GM21381 (cell line): Measurements from ENCODE around the gene MGMT.
A peak's percentile ranks its signal among the peaks of the same experiment; 100 is the strongest.

ENCODE experiments used
- ATAC-seq: cut with Tn5 transposase; IDR thresholded peaks from one replicate; pipeline ENCODE4 v1.9.1; 2021; ENCODE audit warnings: mild to moderate bottlenecking, moderate library complexity; ENCODE audit not compliant: unreplicated experiment

The MGMT gene

DNA sequence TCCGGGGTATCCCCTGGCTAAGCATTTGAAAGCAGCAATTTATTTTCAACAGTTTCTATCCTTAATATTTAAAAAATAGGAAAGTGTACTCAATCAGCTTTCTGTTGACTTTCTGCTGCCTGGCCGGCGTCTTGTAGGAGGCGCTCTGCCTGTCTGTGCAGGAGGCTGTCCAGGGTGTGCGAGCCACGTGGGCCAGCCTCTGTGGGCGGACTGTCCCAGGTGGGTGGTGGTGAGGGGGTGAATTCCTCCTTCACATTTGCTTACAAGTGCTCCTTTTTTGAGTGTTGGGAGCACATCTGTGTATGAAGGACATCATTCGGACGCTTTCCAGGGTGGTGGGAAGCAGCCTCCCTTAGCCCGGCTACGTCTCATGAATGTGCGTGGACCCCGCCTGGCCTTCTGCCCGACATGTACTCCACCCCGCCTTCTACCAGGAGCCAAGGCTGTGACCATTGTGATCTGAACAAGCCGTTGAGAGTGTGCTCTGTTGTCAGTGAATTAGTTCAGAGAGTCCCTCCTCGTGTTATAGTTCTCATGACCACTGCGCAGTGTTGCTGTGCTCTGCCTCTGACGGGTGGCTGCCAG lies 114.9 kb downstream of the MGMT start:
- ATAC-seq = no peak

DNA sequence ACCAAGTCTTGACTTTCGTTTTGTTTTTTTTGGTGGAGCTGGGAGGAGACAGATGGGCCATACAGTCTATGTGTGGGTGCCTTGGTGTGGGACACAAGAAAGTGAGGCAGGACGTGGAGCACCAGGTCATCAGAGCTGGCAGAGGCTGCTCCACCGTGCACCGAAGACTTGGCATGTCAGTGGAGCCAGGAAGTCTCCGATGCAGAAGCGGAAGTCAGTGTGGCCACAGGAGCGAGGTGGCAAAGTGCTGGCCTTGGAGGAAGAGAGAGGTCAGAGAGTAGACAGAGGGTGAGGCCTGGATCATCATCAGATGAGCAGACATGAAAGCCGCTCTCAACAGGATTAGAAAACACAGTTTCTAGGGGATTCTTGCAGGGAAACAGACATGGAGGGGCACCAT lies 116.8 kb downstream of the MGMT start:
- ATAC-seq = no peak

- ATAC-seq = no peak
Observed at GRCh38 chr10:129586898-129587443, 119.9 kb downstream of the MGMT start.

DNA sequence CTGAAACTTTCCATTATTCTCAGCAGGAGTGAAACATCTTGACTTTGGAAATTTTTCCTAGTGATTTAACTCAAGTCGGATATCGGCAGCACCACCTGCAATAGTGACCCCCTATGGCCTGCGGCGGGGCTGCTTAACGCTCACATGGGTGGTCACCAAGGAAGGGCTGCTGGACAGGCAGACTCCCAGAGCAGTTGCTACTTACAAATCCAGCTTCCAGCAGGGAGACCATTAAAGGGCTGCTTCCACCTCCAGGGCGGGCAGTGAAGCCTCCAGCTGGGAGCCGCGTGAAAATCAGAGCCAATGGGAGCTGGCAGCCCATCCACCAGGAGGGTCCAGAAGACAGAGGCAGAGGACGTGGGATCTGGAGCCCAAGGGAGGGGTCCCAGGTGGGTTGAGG lies 122.5 kb downstream of the MGMT start:
- no peak for ATAC-seq

GRCh38 chr10:129593953-129594352 lies 126.9 kb downstream of the MGMT start:
- no peak for ATAC-seq

DNA sequence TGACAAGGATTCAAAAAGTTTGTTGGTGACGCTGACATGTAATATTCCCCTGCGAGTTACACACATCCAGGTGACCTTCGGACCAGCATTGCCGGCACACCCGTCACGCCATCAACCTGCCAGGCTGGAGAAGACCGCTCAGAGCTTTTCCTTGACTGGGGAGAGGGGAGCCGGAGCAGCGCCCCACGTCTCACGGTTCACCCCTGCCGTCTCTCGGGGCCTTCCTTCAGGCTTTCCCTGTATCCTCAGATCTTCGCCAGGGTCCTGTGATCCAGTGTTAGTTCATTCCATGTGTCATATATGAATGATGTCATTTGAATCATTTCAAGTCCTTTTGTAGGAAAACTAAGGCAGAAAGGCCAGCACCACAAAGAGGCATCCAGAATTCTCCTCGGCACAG lies 127.8 kb downstream of the MGMT start:
- ATAC-seq = no peak

DNA sequence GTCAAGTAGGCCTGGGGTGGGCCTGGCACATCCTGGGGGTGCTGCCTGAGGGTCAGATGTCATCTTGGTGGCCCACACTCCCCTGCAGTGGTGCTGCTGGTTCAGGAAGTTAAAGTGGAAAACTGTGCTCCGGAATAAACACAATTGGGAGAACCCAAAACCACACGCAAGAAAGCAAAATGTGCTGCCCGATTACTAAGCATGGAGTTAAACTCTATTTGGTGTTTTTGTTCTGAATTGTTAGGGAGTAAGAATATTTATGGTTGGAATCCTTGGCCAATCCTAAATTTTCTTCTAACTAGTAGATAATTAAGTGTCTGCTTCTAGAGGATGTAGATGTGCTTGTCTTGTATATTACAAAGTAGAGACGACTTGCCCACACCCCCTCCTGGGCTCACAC lies 131.4 kb downstream of the MGMT start:
- ATAC-seq = no peak

DNA sequence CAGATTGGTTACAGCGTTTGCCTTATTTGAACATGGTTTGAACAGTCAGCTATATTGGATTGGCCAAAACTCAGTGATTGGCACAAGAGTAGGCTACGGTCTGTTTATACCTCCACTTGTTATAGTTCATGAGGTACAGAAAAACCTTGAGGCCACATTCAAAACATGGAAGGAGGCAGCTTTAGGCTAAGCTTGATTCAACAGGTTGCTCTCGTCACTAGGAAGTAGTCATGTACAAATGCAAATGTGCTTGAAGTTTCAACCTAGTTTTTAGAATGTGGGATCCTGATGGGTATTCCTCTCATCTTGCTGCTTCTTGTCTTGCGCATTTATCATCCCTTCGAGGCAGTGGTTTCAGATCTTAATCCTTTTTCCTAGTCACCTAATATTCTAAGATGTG lies 132.1 kb downstream of the MGMT start:
- ATAC-seq = no peak

GRCh38 chr10:129601737-129602136 lies 134.7 kb downstream of the MGMT start:
- ATAC-seq = no peak

- ATAC-seq = no peak
Observed at GRCh38 chr10:129602938-129603535, 136.0 kb downstream of the MGMT start.

- ATAC-seq = peak; percentile 60
Observed at GRCh38 chr10:129604333-129605032, 137.4 kb downstream of the MGMT start.

DNA sequence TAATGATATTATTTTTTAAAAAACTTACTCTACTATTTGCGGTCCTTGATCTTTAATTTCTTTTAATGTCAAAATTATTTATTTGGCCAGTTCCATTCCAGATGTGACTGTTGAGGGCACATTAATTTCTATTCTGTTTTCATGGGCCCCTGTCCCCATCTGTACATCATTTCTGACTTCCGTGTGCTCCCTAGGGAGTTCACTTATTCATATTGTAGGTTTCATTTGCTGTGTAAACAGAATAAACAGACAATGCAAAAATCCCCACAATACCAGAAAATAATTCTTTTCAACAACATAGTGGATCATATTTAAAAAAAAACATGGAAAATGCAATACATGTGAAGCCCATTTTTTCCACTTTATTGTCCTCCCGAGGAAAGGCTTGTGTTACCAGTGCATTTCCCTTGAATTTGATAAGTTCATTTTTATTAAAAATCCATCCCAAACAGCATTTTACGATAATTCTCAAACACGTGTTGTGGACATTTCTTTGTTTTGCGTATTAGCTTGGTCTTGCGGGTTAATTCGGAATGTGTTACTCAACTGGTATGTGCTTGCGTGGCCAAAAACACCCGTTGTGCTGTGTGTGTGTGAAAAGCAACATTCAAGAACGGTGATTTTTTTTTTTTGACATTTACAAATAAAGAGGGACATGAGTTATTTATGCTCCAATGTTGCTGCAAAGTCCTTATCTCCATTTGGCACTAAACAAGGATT lies 138.4 kb downstream of the MGMT start:
- ATAC-seq = peak; percentile 37

GRCh38 chr10:129605986-129606518 lies 139.0 kb downstream of the MGMT start:
- ATAC-seq = peak; percentile 33

DNA sequence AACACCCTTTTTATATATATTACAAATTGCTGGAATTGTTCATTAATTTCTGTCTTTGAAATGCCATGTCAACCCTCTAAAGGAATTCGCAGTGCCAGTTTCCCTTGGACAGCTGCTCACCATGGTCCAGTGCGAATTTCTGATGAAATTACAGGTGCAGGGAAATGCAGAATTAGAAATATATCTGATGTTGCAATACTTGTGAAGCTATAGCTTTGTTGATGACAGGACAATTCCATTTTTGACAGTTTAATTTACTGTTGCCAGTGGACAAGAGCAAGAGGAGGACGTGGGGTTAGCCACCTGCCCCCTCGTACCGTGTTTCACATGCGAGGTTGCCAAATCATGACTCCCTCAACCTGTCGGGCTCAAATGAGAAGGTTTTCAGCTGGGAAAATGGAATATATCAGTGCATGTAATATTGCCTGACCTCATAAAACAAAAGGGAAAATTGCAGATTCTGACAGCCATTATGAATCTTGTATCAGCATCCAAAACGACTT lies 140.6 kb downstream of the MGMT start:
- ATAC-seq = no peak

DNA sequence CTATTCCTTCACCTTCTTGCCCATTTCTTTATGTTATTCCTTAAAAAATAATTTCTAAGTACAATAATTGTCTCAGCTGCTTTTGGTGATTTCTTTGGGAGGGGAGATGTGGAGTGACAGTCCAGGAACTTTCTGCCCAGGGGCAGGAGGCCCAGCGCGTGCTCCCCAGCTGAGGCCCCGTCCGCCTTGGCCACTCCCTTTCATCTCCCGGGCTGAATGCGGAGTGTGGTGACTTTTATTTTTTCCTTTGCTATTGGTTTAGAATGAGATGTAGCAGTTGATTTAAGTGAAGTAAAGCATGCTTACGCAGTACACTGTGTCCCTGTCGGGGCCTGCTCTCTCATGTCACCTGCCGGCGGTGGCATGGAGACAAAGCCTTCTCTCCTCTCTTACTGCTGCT lies 141.6 kb downstream of the MGMT start:
- ATAC-seq = no peak

DNA sequence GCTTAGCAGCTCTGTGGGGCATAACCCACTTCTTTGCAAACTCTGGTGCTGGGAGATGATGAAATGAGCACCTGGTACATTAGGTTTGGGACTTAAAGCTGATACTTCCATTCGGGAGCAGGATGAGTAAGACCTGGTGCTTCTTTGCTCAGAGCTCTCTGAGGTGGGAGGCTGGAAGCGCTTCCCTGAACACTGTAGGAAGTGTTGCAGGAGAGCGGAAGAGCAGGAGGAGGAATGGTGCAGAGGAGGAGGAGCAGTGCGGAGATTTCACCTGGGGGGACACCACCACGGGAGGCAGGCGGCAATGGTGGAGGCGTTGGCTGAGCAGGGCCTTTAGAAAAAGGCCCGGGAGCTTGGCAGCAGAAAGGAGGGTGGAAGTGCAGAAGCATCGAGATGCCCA lies 142.5 kb downstream of the MGMT start:
- ATAC-seq = no peak

- ATAC-seq = no peak
Observed at GRCh38 chr10:129612481-129613109, 145.6 kb downstream of the MGMT start.

GRCh38 chr10:129613377-129613980 lies 146.4 kb downstream of the MGMT start:
- no peak for ATAC-seq

DNA sequence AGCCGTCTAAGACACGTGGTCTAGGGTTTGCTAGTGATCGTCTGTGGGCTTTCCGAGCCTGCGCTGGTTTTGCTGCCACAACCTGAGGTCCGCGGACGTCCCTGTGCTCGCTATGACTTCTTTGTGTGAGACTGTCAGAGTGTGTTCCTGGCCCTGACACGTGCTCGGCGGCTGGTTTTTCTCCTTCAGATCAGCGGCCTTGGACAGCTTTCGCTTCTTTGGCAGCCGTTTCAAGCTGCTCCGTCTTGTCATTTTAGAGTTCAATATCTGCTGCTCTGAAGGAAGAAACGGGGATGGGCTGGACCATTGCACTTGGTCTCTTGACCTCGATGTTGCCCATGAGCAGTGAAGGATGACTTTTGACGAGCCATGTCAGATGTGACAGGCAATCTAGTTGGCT lies 147.3 kb downstream of the MGMT start:
- no peak for ATAC-seq

DNA sequence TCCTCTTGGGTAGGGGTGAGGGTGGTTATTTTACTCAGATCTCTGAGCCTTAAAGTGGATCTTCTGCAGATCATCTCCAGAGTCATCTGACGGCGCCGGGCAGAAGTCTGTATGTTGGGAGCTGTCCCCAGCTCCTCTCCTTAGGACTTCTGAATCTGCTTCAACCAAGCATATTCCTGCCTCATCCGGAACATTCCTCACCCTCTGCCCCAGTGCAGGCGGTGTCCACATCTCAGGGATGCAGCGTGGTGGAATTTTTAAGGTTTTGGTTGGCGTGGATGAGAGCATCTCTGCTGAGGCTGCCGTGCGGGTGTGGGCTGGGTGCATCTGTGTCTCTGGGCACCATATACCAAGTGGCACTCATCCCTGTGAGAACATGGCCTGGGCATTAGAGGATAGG lies 148.3 kb downstream of the MGMT start:
- no peak for ATAC-seq
